GM12873 (cell line): ENCODE results near the gene MZT2A.
A peak's percentile ranks its signal among the peaks of the same experiment; 100 is the strongest.

Source experiments
- CTCF ChIP-seq: IDR thresholded peaks from 2 replicates; pipeline ENCODE4 v1.5.1; 2012; ENCODE audit warnings: low read depth, mild to moderate bottlenecking, moderate library complexity, low read length, control low read depth; ENCODE audit not compliant: insufficient read depth; ENCODE audit errors: missing control alignments

Gene MZT2A

GRCh38 chr2:131519466-131519865 lies 27.3 kb upstream of the MZT2A start:
- no peak for TF ChIP-seq CTCF

- no peak for TF ChIP-seq CTCF
Measured at GRCh38 chr2:131517106-131517831, 25.1 kb upstream of the MZT2A start.

GRCh38 chr2:131516621-131517020 lies 24.4 kb upstream of the MZT2A start:
- TF ChIP-seq CTCF, result peak; percentile 42

- TF ChIP-seq CTCF, result no peak
Measured at GRCh38 chr2:131516011-131516410, 23.8 kb upstream of the MZT2A start.

GRCh38 chr2:131509615-131510014 lies 17.4 kb upstream of the MZT2A start:
- TF ChIP-seq CTCF, result no peak

GRCh38 chr2:131493199-131493968 lies 1.2 kb upstream of the MZT2A start:
- no peak for TF ChIP-seq CTCF

- TF ChIP-seq CTCF, result peak; percentile 70
Measured at GRCh38 chr2:131492418-131493198, 411 bp upstream of the MZT2A start.
